Measurements from ENCODE around the gene FAM13A. TPM values are rescaled to one million over a fixed set of nuclear protein-coding genes. Genes with fewer than 3 reads are reported as not detected.

The FAM13A gene
- total and polyA plus RNA-seq, 2 of the 8 experiments (the other 6 are each of a cell fraction or from before 2014, with no cell fraction given): 7.1 to 16.5 TPM

- no peaks in the 10 kb centered on the region for H3K9me3 ChIP-seq (ENCODE audit: insufficient read depth in 2 of 2, low read depth in 1 of 2, low read length in 1 of 2)
- H4K8ac ChIP-seq (ENCODE audit: extremely low read depth, insufficient read depth, low read length): no peak overlapping the region
- H3K4ac ChIP-seq (replicated peaks; ENCODE audit: insufficient read length, low read depth, low read length): no peak overlapping the region
- no peaks in the 10 kb centered on the region for H3K36me3 ChIP-seq (ENCODE audit: control insufficient read depth in 2 of 4, insufficient read depth in 4 of 4, low read length in 3 of 4)
- H4K91ac ChIP-seq (replicated peaks; ENCODE audit: insufficient read length, low read length): no peak overlapping the region
- no peaks in the 10 kb centered on the region for H4K20me1 ChIP-seq (replicated peaks in 1 of 2; ENCODE audit: control insufficient read depth in 1 of 2, insufficient read depth in 2 of 2, low read length in 2 of 2)
- no peaks in the 10 kb centered on the region for H3K79me2 ChIP-seq (ENCODE audit: control insufficient read depth in 1 of 2, insufficient read depth in 2 of 2, low read length in 2 of 2)
- no peaks in the 10 kb centered on the region for H3K79me1 ChIP-seq (ENCODE audit: low read depth, low read length)
- H3K14ac ChIP-seq (ENCODE audit: insufficient read length): no peak overlapping the region
- H2AK5ac ChIP-seq (ENCODE audit: low read depth, low read length): no peak overlapping the region
- H2BK120ac ChIP-seq (replicated peaks; ENCODE audit: low read depth, low read length): no peak overlapping the region
- DNase-seq (ENCODE audit: low read depth in 1 of 2, low spot score in 2 of 2): no peak
- H2BK12ac ChIP-seq (ENCODE audit: low read depth, low read length): no peak overlapping the region
- ChIA-PET POLR2A (ENCODE audit: partially characterized antibody) (no interaction called here), CTCF (ENCODE audit: partially characterized antibody) (no interaction called here)
- no peak overlapping the region for H3K23ac ChIP-seq (ENCODE audit: insufficient read length)
- H3K9ac ChIP-seq (replicated peaks in 1 of 4; ENCODE audit: extremely low read depth in 1 of 4, low read depth in 3 of 4, low read length in 3 of 4): no peak overlapping the region
- no peak overlapping the region for H2BK15ac ChIP-seq (ENCODE audit: low read length)
- H3K27ac ChIP-seq (ENCODE audit: low read depth, low read length): no peak overlapping the region
- no peak overlapping the region for H3K4me3 ChIP-seq (ENCODE audit: extremely low read depth in 1 of 4, insufficient read depth in 2 of 4, low read depth in 3 of 4, low read length in 4 of 4)
- no peak for TF ChIP-seq ATF2 (IDR thresholded peaks at IDR 0.05; ENCODE audit: low read length)
- H2BK5ac ChIP-seq (ENCODE audit: low read depth, low read length): no peak overlapping the region
- no peak for FAIRE-seq
- 89% methylated on average over 2 of the region's 2 CpGs; no CpG with 5 or more reads in 1 of the 2 experiments for WGBS, 2 experiments (ENCODE audit: extremely low coverage in 1 of 2, insufficient coverage in 1 of 2, insufficient read length in 1 of 2, insufficient replicate concordance in 2 of 2, low coverage in 1 of 2, low lambda C conversion rate in 2 of 2, missing lambda C conversion rate in 1 of 2)
- H3K23me2 ChIP-seq (ENCODE audit: low read depth, low read length): no peaks in the 10 kb centered on the region
- no peak overlapping the region for H3K56ac ChIP-seq (replicated peaks; ENCODE audit: insufficient read length, low read depth, low read length)
- no peak overlapping the region for H2AFZ ChIP-seq (ENCODE audit: low read length)
- H3K4me2 ChIP-seq (ENCODE audit: insufficient read depth in 1 of 2, low read depth in 2 of 2, low read length in 2 of 2): no peak overlapping the region
- no peaks in the 10 kb centered on the region for H3K27me3 ChIP-seq (replicated peaks in 1 of 4; ENCODE audit: control insufficient read depth in 3 of 4, extremely low read depth in 1 of 4, insufficient read depth in 3 of 4, low read length in 3 of 4)
- H4K5ac ChIP-seq (ENCODE audit: insufficient read length, low read depth, low read length): no peak overlapping the region
- H3K18ac ChIP-seq (ENCODE audit: extremely low read depth, low read length): no peak overlapping the region
- no peak overlapping the region for H2BK20ac ChIP-seq (ENCODE audit: low read length)
- no peaks in the 10 kb centered on the region for H3K4me1 ChIP-seq (replicated peaks in 1 of 4; ENCODE audit: control insufficient read depth in 3 of 4, insufficient read depth in 4 of 4, low read length in 3 of 4)
Observed at GRCh38 chr4:88775529-88775928, 281.5 kb downstream of the FAM13A start.

Measured in H1 (cell line).